ENCODE results near the gene GHDC.
"Not testable (repeated sequence)": the region's sequence is repeated elsewhere in the genome, so short reads cannot be mapped to it uniquely, and the experiment has no call there.

GHDC gene

DNA sequence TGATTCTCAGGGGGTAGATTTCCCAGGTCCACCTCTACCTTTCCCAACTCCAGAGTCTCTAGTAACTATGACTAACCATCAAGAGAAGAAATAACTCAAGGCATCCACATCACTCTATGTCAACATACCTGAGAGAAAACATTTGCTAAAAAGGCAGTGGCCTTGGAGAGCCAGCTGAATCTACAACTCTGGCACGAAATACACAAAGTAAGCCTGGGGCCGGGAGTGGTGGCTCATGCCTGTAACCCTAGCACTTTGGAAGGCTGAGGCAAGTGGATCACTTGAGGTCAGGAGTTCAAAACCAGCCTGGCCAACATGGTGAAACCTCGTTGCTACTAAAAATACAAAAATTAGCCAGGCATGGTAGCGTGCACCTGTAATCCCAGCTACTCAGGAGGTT lies 51.2 kb downstream of the GHDC start:
- not testable (repeated sequence) for DNase-seq

DNA sequence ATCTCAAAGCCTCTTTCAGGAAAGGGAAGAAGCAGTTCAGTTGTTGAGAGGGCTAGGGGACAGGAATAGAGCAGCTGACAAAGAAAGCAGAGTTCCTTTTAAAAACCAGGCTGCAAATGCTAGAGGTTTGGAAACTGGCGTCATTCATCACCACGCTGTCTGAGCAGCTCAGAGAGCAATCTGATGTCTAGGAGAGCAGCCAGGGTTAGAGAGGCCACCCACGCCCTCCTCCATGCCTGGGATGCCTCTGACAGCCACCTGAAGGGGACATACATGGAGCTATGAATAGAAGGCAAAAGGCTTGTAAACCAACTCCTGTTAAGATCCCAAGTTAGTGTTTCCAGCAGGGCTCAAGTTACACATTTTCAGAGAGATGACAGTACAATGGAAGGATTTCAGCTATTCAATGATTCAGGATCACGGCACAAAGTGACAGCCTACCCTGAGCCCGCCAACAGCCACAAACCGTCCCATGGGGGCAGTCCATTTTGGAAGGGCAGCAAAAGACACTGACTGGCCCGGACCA lies 51.9 kb downstream of the GHDC start:
- no peak for DNase-seq

DNA sequence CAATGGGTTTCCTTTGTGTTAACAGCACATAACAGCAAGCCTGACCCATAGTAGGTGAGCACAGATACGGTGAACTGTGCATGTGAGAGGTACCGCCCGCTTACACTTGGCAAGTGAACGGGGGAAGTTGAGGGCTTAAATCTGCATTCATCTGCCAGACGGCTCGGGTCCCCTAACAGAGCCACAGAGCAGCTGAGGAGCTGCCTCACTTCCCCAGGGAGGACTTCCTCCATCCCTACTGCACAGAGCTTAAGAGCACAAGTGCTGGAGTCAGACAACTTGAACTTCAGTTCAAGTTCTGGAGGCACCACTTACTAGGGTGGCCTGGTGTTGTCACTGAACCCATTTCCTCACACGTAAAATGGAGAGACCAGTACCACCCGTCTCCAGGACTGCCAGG lies 52.9 kb downstream of the GHDC start:
- no peak for DNase-seq

DNA sequence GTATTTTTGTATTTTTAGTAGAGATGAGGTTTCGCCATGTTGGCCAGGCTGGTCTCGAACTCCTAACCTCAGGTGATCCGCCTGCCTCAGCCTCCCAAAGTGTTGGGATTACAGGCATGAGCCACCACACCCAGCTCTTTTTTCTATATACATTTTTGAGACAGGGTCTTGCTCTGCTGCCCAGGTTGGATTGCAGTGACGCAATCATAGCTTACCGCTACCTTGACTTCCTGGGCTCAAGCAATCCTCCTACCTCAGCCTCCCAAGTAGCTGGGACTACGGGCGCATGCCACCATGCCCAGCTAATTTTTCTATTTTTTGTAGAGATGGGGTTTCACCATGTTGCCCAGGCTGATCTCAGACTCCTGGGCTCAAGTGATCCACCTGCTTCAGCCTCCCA lies 53.6 kb downstream of the GHDC start:
- DNase-seq: not testable (repeated sequence)
